Right atrium auricular region (tissue), 2 donors: ENCODE measurements around the gene ZNRD2. TPM values are rescaled to one million over a fixed set of nuclear protein-coding genes. Genes with fewer than 3 reads are reported as not detected.

Experiments
- DNase-seq: peaks from one replicate; pipeline ENCODE4 v3.0.0-alpha.2; 2019; ENCODE audit warnings: low spot score
- H3K27ac ChIP-seq, 2 donors: fragments of 200-600 bp; sonication (generic); 1 replicate in 1 of 2; 2 replicates in 1 of 2; pipeline ENCODE4 v1.5.1; 2016 to 2019
- H3K27me3 ChIP-seq, 2 donors: fragments of 200-600 bp; sonication (generic); one replicate each; pipeline versions ENCODE4 v1.5.1 to v1.6.0; 2017 to 2019
- H3K36me3 ChIP-seq: fragments of 200-600 bp; sonication (generic); one replicate; pipeline ENCODE4 v1.5.1; 2016
- H3K4me1 ChIP-seq, 2 donors: fragments of 200-600 bp; sonication (generic); one replicate each; pipeline versions ENCODE4 v1.5.1 to v1.6.0; 2017 to 2019
- H3K4me3 ChIP-seq, 2 donors: fragments of 200-600 bp; sonication (generic); 1 replicate in 1 of 2; 2 replicates in 1 of 2; pipeline ENCODE4 v1.5.1; 2017 to 2019; ENCODE audit warnings: mild to moderate bottlenecking in 1 of 2, moderate library complexity in 1 of 2
- H3K9me3 ChIP-seq, 2 donors: fragments of 200-600 bp; sonication (generic); one replicate each; pipeline ENCODE4 v1.5.1; 2019
- total RNA-seq, 2 donors: library from RNA; depleted of rRNA; stranded (reverse); fragments of >200 nt; gene quantifications; one replicate each; pipeline ENCODE4 v1.1.0, GENCODE V29; 2016
- TF ChIP-seq, protein P1 (sequence below), 2 donors: fragments of 200-600 bp; sonication (generic); IDR thresholded peaks; one replicate each; pipeline ENCODE4 v1.5.1; 2019; ENCODE audit warnings: antibody characterized with exemption in 2 of 2

Gene ZNRD2
- total RNA-seq, 2 donors from 2014 or later, result 36.1 to 50.6 TPM

DNA sequence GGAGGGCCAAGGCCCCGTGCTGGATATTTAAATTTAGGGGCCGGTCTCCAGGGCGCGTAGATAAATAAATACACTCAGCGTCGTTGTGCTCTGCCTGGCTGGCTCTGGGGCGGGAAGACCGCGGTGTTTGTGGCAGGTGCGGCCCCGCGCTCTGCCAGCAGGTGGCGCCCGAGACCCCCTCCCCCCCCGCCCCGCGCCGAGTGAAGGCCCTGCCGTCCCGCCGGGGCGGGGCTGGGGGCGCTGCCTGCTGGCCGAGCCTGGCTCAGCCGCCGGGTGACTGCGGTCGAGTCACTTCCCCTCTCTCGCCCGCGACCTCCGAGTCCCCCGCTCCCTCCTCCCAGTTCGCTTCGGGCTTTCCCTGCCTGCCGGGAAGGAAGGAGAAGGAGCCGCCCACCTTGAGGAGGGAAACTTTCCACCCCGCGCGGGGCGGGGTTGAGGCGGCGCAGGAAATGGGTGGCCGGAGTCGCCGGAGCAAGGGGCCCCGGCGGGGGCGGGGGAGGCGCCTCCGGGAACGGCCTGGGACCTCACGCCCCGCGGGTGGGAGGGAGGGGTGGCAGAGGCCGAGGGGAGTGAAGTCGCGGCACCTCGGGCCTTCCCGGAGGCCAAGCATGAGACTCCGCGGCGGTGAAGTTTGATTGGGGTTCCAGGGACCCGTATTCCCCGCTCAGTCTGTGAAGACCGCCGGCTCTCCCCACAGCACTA lies 4.0 kb downstream of the ZNRD2 start:
- Histone ChIP-seq H3K4me3 (peak overlapping the region; percentile 66 to 84), H3K27me3 (no peaks in the 10 kb centered on the region), H3K27ac (peak overlapping the region; percentile 94 to 97), H3K4me1 (peaks cover 3 to 80% of the 10 kb centered on the region in 2 donors), H3K36me3 (peaks cover 5% of the 10 kb centered on the region), H3K9me3 (no peaks in the 10 kb centered on the region)
- TF ChIP-seq, protein P1, sequence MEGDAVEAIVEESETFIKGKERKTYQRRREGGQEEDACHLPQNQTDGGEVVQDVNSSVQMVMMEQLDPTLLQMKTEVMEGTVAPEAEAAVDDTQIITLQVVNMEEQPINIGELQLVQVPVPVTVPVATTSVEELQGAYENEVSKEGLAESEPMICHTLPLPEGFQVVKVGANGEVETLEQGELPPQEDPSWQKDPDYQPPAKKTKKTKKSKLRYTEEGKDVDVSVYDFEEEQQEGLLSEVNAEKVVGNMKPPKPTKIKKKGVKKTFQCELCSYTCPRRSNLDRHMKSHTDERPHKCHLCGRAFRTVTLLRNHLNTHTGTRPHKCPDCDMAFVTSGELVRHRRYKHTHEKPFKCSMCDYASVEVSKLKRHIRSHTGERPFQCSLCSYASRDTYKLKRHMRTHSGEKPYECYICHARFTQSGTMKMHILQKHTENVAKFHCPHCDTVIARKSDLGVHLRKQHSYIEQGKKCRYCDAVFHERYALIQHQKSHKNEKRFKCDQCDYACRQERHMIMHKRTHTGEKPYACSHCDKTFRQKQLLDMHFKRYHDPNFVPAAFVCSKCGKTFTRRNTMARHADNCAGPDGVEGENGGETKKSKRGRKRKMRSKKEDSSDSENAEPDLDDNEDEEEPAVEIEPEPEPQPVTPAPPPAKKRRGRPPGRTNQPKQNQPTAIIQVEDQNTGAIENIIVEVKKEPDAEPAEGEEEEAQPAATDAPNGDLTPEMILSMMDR (IDR thresholded peaks at IDR 0.05), result peak; percentile 96 to 99
- peak; percentile 95 for DNase-seq

DNA sequence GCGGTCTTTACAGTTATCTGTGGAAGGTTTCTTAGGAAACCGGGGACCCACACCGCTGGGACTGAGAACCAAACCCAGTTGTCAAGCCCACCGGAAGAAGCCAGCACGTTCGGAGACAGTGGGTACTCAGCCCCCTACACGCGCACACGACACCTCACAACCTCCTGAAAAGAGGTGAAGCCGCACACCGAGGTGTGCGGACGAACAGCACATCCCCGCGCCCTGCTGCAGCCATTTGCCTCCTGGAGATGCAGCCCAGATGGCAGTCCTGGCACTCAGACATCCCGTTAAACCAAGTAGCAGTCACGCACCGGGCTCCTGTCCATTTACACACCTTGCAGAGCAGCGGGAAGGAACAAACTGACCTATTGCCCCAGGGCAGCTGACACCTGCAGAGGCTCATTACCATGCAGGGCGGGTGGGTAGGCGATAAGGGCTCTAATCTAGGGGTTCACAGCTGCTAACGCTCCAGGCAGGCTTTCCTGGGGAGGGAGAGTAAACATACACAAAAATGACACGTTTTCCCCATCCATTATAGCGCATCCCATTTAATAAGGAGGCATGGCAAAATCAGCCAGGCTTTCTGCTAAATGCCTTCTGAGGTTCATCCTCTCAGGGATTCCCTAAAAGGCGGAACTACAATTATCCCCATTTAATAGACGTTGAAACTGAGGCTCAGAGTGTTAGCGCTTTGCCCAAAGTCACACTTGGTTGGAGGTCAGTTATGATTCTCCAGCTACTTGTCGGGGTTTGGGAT lies 4.7 kb downstream of the ZNRD2 start:
- H3K4me3 ChIP-seq, result peak overlapping the region; percentile 66 to 84
- no peak for DNase-seq
- peak overlapping the region; percentile 94 to 97 for H3K27ac ChIP-seq
- TF ChIP-seq, protein P1 (IDR thresholded peaks at IDR 0.05), result no peak
- peaks cover 12% of the 10 kb centered on the region for H3K36me3 ChIP-seq
- no peaks in the 10 kb centered on the region for H3K27me3 ChIP-seq
- peaks cover 3 to 74% of the 10 kb centered on the region in 2 donors for H3K4me1 ChIP-seq
- H3K9me3 ChIP-seq, result no peaks in the 10 kb centered on the region

DNA sequence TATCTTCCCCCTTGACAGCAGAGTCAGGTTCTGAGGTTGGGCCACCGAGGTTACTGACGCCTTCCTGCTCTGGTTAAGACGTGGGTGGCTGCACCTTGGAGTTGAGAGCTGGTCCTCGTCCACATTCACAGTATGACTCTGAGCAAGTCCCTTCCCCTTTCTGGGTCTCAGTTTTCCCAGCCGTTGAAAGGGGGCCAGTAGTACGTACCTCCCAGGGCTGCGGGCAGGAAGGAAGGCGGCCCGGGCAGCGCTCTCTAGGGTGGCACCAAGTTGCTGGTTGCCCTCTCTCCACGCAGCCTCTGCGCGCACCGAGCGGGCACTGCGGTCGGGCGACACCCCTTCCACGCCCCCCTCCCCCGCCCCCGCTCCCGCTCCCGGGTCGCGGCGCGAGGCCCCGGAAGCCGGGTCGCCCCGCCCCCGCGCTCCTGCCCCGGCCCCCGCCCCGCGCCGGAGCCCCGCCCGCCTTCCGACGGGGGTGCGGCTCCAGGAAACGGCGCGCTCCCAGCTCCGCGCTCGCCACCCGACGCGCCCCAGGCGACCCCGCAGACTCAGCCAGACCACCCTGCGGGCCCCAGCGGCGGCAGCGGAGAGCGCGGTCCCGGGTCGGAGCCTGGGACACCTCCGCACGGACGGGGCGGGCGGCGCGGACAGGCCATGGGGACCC lies 5.4 kb downstream of the ZNRD2 start, which contains the start of gene EHBP1L1:
TSS of gene EHBP1L1 (plus strand) at position 486 of the 664 bp plus-strand sequence. CDS start 250 bp downstream, outside the sequence.
- Histone ChIP-seq H3K27me3 (no peaks in the 10 kb centered on the region), H3K9me3 (no peaks in the 10 kb centered on the region), H3K4me3 (peak within 1 kb of the TSS; percentile 66 to 84), H3K27ac (peak within 1 kb of the TSS; percentile 94 to 97), H3K4me1 (peaks cover 0 to 72% of the 10 kb centered on the region in 2 donors), H3K36me3 (peaks cover 20% of the 10 kb centered on the region)
- DNase-seq, result no peak
- TF ChIP-seq, protein P1 (IDR thresholded peaks at IDR 0.05), result no peak

GRCh38 chr11:65576232-65576866 lies 6.1 kb downstream of the ZNRD2 start:
- no peak for DNase-seq
- H3K27ac ChIP-seq, result peak overlapping the region; percentile 94 to 97
- TF ChIP-seq, protein P1 (IDR thresholded peaks at IDR 0.05), result no peak
- H3K9me3 ChIP-seq, result no peaks in the 10 kb centered on the region
- H3K27me3 ChIP-seq, result no peaks in the 10 kb centered on the region
- peaks cover 0 to 65% of the 10 kb centered on the region in 2 donors for H3K4me1 ChIP-seq
- peaks cover 26% of the 10 kb centered on the region for H3K36me3 ChIP-seq
- peak overlapping the region; percentile 66 to 84 for H3K4me3 ChIP-seq
